HEK293 (cell line): ENCODE data around the gene B4GALNT2.

ENCODE experiments used
- KLF7 ChIP-seq: fragments of 450-650 bp; formaldehyde crosslinking; IDR thresholded peaks from 2 replicates; pipeline ENCODE4 v1.5.1; 2016; ENCODE audit warnings: missing biosample characterization, missing genetic modification characterization, borderline replicate concordance
- KLF9 ChIP-seq: fragments of 450-650 bp; formaldehyde crosslinking; IDR thresholded peaks from 2 replicates; pipeline ENCODE4 v1.5.1; 2016; ENCODE audit warnings: missing biosample characterization, missing genetic modification characterization, low read depth
- SP3 ChIP-seq: fragments of 450-650 bp; formaldehyde crosslinking; IDR thresholded peaks from 2 replicates; pipeline ENCODE4 v1.5.1; 2016; ENCODE audit warnings: missing biosample characterization, missing genetic modification characterization
- WT1 ChIP-seq: fragments of 450-650 bp; formaldehyde crosslinking; IDR thresholded peaks from 2 replicates; pipeline ENCODE4 v1.5.1; 2016; ENCODE audit warnings: missing biosample characterization, missing genetic modification characterization
- ZBTB1 ChIP-seq: fragments of 450-650 bp; formaldehyde crosslinking; IDR thresholded peaks from 2 replicates; pipeline ENCODE4 v1.5.1; 2016; ENCODE audit warnings: missing biosample characterization, missing genetic modification characterization
- ZBTB17 ChIP-seq: fragments of 450-650 bp; formaldehyde crosslinking; IDR thresholded peaks from 2 replicates; pipeline ENCODE4 v1.5.1; 2016; ENCODE audit warnings: missing biosample characterization, missing genetic modification characterization
- ZNF10 ChIP-seq: fragments of 450-650 bp; formaldehyde crosslinking; IDR thresholded peaks from 2 replicates; pipeline ENCODE4 v1.5.1; 2017; ENCODE audit warnings: missing biosample characterization, missing genetic modification characterization
- ZNF132 ChIP-seq: fragments of 450-650 bp; formaldehyde crosslinking; IDR thresholded peaks from 2 replicates; pipeline ENCODE4 v1.5.1; 2017; ENCODE audit warnings: missing biosample characterization, missing genetic modification characterization, borderline replicate concordance
- ZNF169 ChIP-seq: fragments of 450-650 bp; formaldehyde crosslinking; IDR thresholded peaks from 2 replicates; pipeline ENCODE4 v1.5.1; 2016; ENCODE audit warnings: missing biosample characterization, missing genetic modification characterization
- ZNF302 ChIP-seq: fragments of 450-650 bp; formaldehyde crosslinking; IDR thresholded peaks from 2 replicates; pipeline ENCODE4 v1.5.1; 2016; ENCODE audit warnings: missing biosample characterization, missing genetic modification characterization, low read depth
- ZNF324 ChIP-seq: fragments of 450-650 bp; formaldehyde crosslinking; IDR thresholded peaks from 2 replicates; pipeline ENCODE4 v1.5.1; 2016; ENCODE audit warnings: missing biosample characterization, missing genetic modification characterization
- ZNF394 ChIP-seq: fragments of 450-650 bp; formaldehyde crosslinking; IDR thresholded peaks from 2 replicates; pipeline ENCODE4 v1.5.1; 2016; ENCODE audit warnings: missing biosample characterization, missing genetic modification characterization, mild to moderate bottlenecking, moderate library complexity, borderline replicate concordance
- ZNF501 ChIP-seq: fragments of 450-650 bp; formaldehyde crosslinking; IDR thresholded peaks from 2 replicates; pipeline ENCODE4 v1.5.1; 2016; ENCODE audit warnings: missing biosample characterization, missing genetic modification characterization
- ZNF510 ChIP-seq: fragments of 450-650 bp; formaldehyde crosslinking; IDR thresholded peaks from 2 replicates; pipeline ENCODE4 v1.5.1; 2018; ENCODE audit warnings: mild to moderate bottlenecking, missing genetic modification characterization, missing biosample characterization; ENCODE audit not compliant: insufficient replicate concordance
- ZNF514 ChIP-seq: fragments of 450-650 bp; formaldehyde crosslinking; IDR thresholded peaks from 2 replicates; pipeline ENCODE4 v1.5.1; 2016; ENCODE audit warnings: missing biosample characterization, missing genetic modification characterization
- ZNF707 ChIP-seq: fragments of 450-650 bp; formaldehyde crosslinking; IDR thresholded peaks from 2 replicates; pipeline ENCODE4 v1.5.1; 2016; ENCODE audit warnings: missing biosample characterization, missing genetic modification characterization
- ZNF843 ChIP-seq: fragments of 450-650 bp; formaldehyde crosslinking; IDR thresholded peaks from 2 replicates; pipeline ENCODE4 v1.5.1; 2016; ENCODE audit warnings: missing biosample characterization, missing genetic modification characterization
- ZSCAN30 ChIP-seq: fragments of 450-650 bp; IDR thresholded peaks from 2 replicates; pipeline ENCODE4 v1.5.1; 2018; ENCODE audit warnings: missing biosample characterization, mild to moderate bottlenecking, missing genetic modification characterization, moderate library complexity
- TF ChIP-seq, protein P1 (sequence below): fragments of 450-650 bp; formaldehyde crosslinking; IDR thresholded peaks from 2 replicates; pipeline ENCODE4 v1.5.1; 2017; ENCODE audit warnings: missing biosample characterization, missing genetic modification characterization
- TF ChIP-seq, protein P2 (sequence below): fragments of 450-650 bp; formaldehyde crosslinking; IDR thresholded peaks from 2 replicates; pipeline ENCODE4 v1.5.1; 2016; ENCODE audit warnings: missing biosample characterization, missing genetic modification characterization
- TF ChIP-seq, protein P3 (sequence below): fragments of 450-650 bp; formaldehyde crosslinking; IDR thresholded peaks from 2 replicates; pipeline ENCODE4 v1.5.1; 2017; ENCODE audit warnings: missing biosample characterization, missing genetic modification characterization
- TF ChIP-seq, protein P4 (sequence below): fragments of 450-650 bp; formaldehyde crosslinking; optimal IDR thresholded peaks from 2 replicates; pipeline ENCODE3; 2016; ENCODE audit warnings: missing biosample characterization, mild to moderate bottlenecking, missing genetic modification characterization
- TF ChIP-seq, protein P5 (sequence below): fragments of 450-650 bp; formaldehyde crosslinking; IDR thresholded peaks from 2 replicates; pipeline ENCODE4 v1.5.1; 2016; ENCODE audit warnings: missing biosample characterization, missing genetic modification characterization

Gene B4GALNT2

DNA sequence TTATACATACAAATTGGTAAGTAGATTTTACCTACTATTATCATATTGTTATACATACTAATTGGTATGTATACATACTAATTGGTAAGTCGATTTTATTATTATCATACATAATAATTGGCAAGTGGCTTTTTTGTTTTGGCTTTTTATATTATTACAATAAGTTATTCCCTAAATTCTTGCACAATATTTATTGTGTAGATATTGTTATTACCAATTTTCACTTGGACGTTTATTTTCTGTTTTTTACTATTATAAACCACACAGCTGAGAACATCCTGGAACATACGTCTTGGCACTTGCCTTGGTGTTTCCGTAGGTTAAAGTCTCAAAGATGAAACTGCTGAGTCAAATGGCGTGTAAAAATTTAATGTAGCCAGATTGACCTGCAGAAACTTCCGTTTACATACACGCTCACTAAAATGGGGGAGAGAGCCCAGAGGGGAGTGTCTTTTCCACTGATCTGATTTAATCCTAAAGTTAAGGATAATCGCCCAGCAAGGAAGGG, 58.9 kb downstream of the B4GALNT2 start (continued):
- TF ChIP-seq, protein P1, sequence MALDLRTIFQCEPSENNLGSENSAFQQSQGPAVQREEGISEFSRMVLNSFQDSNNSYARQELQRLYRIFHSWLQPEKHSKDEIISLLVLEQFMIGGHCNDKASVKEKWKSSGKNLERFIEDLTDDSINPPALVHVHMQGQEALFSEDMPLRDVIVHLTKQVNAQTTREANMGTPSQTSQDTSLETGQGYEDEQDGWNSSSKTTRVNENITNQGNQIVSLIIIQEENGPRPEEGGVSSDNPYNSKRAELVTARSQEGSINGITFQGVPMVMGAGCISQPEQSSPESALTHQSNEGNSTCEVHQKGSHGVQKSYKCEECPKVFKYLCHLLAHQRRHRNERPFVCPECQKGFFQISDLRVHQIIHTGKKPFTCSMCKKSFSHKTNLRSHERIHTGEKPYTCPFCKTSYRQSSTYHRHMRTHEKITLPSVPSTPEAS: no peak
- TF ChIP-seq ZSCAN30 (tag by site-specific recombination) (peak; percentile 45; the same call in 1 of the 2 replicates), ZNF510 (no peak), ZNF394 (no peak), ZNF169 (tag by site-specific recombination) (no peak), ZNF707 (tag by site-specific recombination) (no peak), ZNF302 (no peak), ZBTB17 (tag by site-specific recombination) (no peak), SP3 (tag by site-specific recombination) (no peak), ZNF501 (tag by site-specific recombination) (no peak), ZNF10 (tag by site-specific recombination) (no peak), ZBTB1 (no peak), KLF7 (tag by site-specific recombination) (no peak), KLF9 (tag by site-specific recombination) (no peak), ZNF324 (tag by site-specific recombination) (no peak), ZNF514 (tag by site-specific recombination) (no peak), ZNF843 (tag by site-specific recombination) (no peak), ZNF132 (tag by site-specific recombination) (no peak), WT1 (tag by site-specific recombination) (0 out of 2 replicates have a peak, but pooled peaks have one; percentile 7)
- TF ChIP-seq, protein P2, sequence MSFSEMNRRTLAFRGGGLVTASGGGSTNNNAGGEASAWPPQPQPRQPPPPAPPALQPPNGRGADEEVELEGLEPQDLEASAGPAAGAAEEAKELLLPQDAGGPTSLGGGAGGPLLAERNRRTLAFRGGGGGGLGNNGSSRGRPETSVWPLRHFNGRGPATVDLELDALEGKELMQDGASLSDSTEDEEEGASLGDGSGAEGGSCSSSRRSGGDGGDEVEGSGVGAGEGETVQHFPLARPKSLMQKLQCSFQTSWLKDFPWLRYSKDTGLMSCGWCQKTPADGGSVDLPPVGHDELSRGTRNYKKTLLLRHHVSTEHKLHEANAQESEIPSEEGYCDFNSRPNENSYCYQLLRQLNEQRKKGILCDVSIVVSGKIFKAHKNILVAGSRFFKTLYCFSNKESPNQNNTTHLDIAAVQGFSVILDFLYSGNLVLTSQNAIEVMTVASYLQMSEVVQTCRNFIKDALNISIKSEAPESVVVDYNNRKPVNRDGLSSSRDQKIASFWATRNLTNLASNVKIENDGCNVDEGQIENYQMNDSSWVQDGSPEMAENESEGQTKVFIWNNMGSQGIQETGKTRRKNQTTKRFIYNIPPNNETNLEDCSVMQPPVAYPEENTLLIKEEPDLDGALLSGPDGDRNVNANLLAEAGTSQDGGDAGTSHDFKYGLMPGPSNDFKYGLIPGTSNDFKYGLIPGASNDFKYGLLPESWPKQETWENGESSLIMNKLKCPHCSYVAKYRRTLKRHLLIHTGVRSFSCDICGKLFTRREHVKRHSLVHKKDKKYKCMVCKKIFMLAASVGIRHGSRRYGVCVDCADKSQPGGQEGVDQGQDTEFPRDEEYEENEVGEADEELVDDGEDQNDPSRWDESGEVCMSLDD (tag by site-specific recombination): no peak
- TF ChIP-seq, protein P3, sequence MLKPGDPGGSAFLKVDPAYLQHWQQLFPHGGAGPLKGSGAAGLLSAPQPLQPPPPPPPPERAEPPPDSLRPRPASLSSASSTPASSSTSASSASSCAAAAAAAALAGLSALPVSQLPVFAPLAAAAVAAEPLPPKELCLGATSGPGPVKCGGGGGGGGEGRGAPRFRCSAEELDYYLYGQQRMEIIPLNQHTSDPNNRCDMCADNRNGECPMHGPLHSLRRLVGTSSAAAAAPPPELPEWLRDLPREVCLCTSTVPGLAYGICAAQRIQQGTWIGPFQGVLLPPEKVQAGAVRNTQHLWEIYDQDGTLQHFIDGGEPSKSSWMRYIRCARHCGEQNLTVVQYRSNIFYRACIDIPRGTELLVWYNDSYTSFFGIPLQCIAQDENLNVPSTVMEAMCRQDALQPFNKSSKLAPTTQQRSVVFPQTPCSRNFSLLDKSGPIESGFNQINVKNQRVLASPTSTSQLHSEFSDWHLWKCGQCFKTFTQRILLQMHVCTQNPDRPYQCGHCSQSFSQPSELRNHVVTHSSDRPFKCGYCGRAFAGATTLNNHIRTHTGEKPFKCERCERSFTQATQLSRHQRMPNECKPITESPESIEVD: no peak
- TF ChIP-seq, protein P4, sequence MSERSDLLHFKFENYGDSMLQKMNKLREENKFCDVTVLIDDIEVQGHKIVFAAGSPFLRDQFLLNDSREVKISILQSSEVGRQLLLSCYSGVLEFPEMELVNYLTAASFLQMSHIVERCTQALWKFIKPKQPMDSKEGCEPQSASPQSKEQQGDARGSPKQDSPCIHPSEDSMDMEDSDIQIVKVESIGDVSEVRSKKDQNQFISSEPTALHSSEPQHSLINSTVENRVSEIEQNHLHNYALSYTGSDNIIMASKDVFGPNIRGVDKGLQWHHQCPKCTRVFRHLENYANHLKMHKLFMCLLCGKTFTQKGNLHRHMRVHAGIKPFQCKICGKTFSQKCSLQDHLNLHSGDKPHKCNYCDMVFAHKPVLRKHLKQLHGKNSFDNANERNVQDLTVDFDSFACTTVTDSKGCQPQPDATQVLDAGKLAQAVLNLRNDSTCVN: no peak
- TF ChIP-seq, protein P5, sequence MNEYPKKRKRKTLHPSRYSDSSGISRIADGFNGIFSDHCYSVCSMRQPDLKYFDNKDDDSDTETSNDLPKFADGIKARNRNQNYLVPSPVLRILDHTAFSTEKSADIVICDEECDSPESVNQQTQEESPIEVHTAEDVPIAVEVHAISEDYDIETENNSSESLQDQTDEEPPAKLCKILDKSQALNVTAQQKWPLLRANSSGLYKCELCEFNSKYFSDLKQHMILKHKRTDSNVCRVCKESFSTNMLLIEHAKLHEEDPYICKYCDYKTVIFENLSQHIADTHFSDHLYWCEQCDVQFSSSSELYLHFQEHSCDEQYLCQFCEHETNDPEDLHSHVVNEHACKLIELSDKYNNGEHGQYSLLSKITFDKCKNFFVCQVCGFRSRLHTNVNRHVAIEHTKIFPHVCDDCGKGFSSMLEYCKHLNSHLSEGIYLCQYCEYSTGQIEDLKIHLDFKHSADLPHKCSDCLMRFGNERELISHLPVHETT: no peak
